Psoas muscle (tissue), 8 donors: ENCODE results near the gene PLCD4. TPM values are rescaled to one million over a fixed set of nuclear protein-coding genes. Genes with fewer than 3 reads are reported as not detected.

Experiments
- ATAC-seq, 4 donors: fragments of 200-7000 bp; cut with Tn5 transposase; one replicate each; pipeline ENCODE4 v1.9.1; 2020; ENCODE audit warnings: moderate library complexity in 3 of 4, mild to moderate bottlenecking in 2 of 4
- DNase-seq, 2 donors: peaks; one replicate each; pipeline ENCODE4 v3.0.0-alpha.2; 2020
- H3K27ac ChIP-seq: fragments of 200-600 bp; one replicate; pipeline ENCODE4 v1.8.0; 2022
- H3K27me3 ChIP-seq, 3 donors: fragments of 200-600 bp in 1 of 3; one replicate each; pipeline versions ENCODE4 v1.6.1 to v1.8.0; 2013 to 2022; ENCODE audit warnings: low read length in 2 of 3, mild to moderate bottlenecking in 2 of 3, moderate library complexity in 1 of 3; ENCODE audit not compliant: insufficient read depth in 3 of 3
- H3K36me3 ChIP-seq, 2 donors: fragments of 200-600 bp in 1 of 2; one replicate each; pipeline versions ENCODE4 v1.6.1 to v1.8.0; 2013 to 2022; ENCODE audit warnings: low read depth in 1 of 2, mild to moderate bottlenecking in 1 of 2, moderate library complexity in 1 of 2; ENCODE audit not compliant: insufficient read depth in 1 of 2
- H3K4me1 ChIP-seq: fragments of 200-600 bp; one replicate; pipeline ENCODE4 v1.8.0; 2022
- H3K4me3 ChIP-seq: fragments of 200-600 bp; one replicate; pipeline ENCODE4 v1.8.0; 2022; ENCODE audit warnings: mild to moderate bottlenecking
- H3K9me3 ChIP-seq: fragments of 200-600 bp; one replicate; pipeline ENCODE4 v1.8.0; 2022
- CTCF ChIP-seq: fragments of 200-600 bp; IDR thresholded peaks from one replicate; pipeline ENCODE4 v1.8.0; 2022; ENCODE audit warnings: antibody characterized with exemption
- WGBS, 3 donors: extraction: QIAGEN DNeasy Blood & Tissue Kit; methylation state at CpG; one replicate each; pipeline versions ENCODE4 v1.1.6 to v1.1.7; 2013; 5-methylcytosine and 5-hydroxymethylcytosine counted together
- intact Hi-C, 2 donors: fragments of 100-400 bp; cut with DNase I; formaldehyde crosslinking; loops; one replicate each; pipeline versions ENCODE4 v1.11.0 to v1.14.2; 2022
- polyA plus RNA-seq, 3 donors: library from polyadenylated mRNA; stranded (reverse); fragments of 200-250 nt; gene quantifications; one replicate each; pipeline ENCODE4 v1.2.3, GENCODE V29; 2013
- total RNA-seq, 4 donors: library from RNA; stranded (reverse); fragmentation: NEBNext Ultra II Directional in 2 of 4; extraction: Animal tissue kit (Norgen Biotek cat#: 25700) in 2 of 4; gene quantifications; one replicate each; pipeline versions ENCODE4 v1.2.1 to v1.2.4, GENCODE V29; 2021 to 2023
- donor health status: healthy with polysubstance abuse.
- donor health status: DM: no; HTN: no; CAD: no; lungs with moderate emphysema.
- donor health status: Bipolar disorder and iron deficiency.
- donor health status: healthy.
- donor health status: DM: yes; HTN: yes; CAD: no.
- donor health status: DM: no; HTN: no; CAD: no.
- donor health status: DM: no; HTN: no; CAD: no.
- donor health status: DM: yes; HTN: yes; CAD: no.

Gene PLCD4
- total and polyA plus RNA-seq, 7 donors: 1.4 to 85.2 (median 38.0) TPM

GRCh38 chr2:218662827-218663226, 55.1 kb downstream of the PLCD4 start:
- ATAC-seq: no peak
- H3K4me1 ChIP-seq: peaks cover 18% of the 10 kb centered on the region
- no peaks in the 10 kb centered on the region for H3K9me3 ChIP-seq
- intact Hi-C loops: loop anchor here (10.0 kb wide), 2 partner anchors 258 to 368 kb away; partner anchors contain the start of gene TMBIM1 (in 1 of the 2)
- H3K27ac ChIP-seq: no peak overlapping the region
- peaks cover 4 to 75% of the 10 kb centered on the region in 2 donors for H3K36me3 ChIP-seq
- no peaks in the 10 kb centered on the region for H3K27me3 ChIP-seq
- no peak for DNase-seq
- no peak overlapping the region for H3K4me3 ChIP-seq
- no peak for TF ChIP-seq CTCF
- 88 to 90% (median 89%) methylated on average over 10 of the region's 10 CpGs for WGBS, 3 donors

GRCh38 chr2:218663901-218664300, 56.2 kb downstream of the PLCD4 start:
- peaks cover 4 to 77% of the 10 kb centered on the region in 2 donors for H3K36me3 ChIP-seq
- H3K27ac ChIP-seq: no peak overlapping the region
- intact Hi-C loops: loop anchor here (10.0 kb wide), 2 partner anchors 259 to 369 kb away; partner anchors contain the start of gene TMBIM1 (in 1 of the 2)
- no peaks in the 10 kb centered on the region for H3K27me3 ChIP-seq
- no peak for TF ChIP-seq CTCF
- H3K9me3 ChIP-seq: no peaks in the 10 kb centered on the region
- H3K4me3 ChIP-seq: no peak overlapping the region
- ATAC-seq (no peak), DNase-seq (no peak)
- WGBS, 3 donors: 81 to 92% (median 84%) methylated on average over 15 of the region's 15 CpGs
- H3K4me1 ChIP-seq: peaks cover 7% of the 10 kb centered on the region

GRCh38 chr2:218664653-218665052, 57.0 kb downstream of the PLCD4 start:
- Histone ChIP-seq H3K36me3 (peaks cover 4 to 81% of the 10 kb centered on the region in 2 donors), H3K4me1 (peaks cover 6% of the 10 kb centered on the region), H3K9me3 (no peaks in the 10 kb centered on the region), H3K4me3 (no peak overlapping the region), H3K27me3 (no peaks in the 10 kb centered on the region), H3K27ac (no peak overlapping the region)
- TF ChIP-seq CTCF: no peak
- intact Hi-C loops: loop anchor here (10.0 kb wide), 2 partner anchors 260 to 370 kb away; partner anchors contain the start of gene TMBIM1 (in 1 of the 2)
- 91 to 97% (median 96%) methylated on average over 7 of the region's 7 CpGs for WGBS, 3 donors
- no peak for ATAC-seq
- DNase-seq: no peak

GRCh38 chr2:218671097-218671653, 63.5 kb downstream of the PLCD4 start:
- peaks cover 1 to 46% of the 10 kb centered on the region in 2 donors for H3K36me3 ChIP-seq
- peak overlapping the region; percentile 94 for H3K4me3 ChIP-seq
- DNase-seq (no peak), ATAC-seq (peak in 3 of 4 donors; percentile 8 to 26 (median 13))
- peaks cover 10% of the 10 kb centered on the region for H3K4me1 ChIP-seq
- no peaks in the 10 kb centered on the region for H3K9me3 ChIP-seq
- H3K27ac ChIP-seq: peak overlapping the region; percentile 80
- intact Hi-C loops: no loop called here
- no peaks in the 10 kb centered on the region for H3K27me3 ChIP-seq
- TF ChIP-seq CTCF: no peak
- WGBS, 3 donors: 42 to 43% (median 43%) methylated on average over 12 of the region's 12 CpGs
